ENCODE data around the gene FMR1. TPM values are rescaled to one million over a fixed set of nuclear protein-coding genes. Genes with fewer than 3 reads are reported as not detected.

The FMR1 gene
- total RNA-seq, 3 donors from 2014 or later = 42.1 to 56.9 (median 44.7) TPM

DNA sequence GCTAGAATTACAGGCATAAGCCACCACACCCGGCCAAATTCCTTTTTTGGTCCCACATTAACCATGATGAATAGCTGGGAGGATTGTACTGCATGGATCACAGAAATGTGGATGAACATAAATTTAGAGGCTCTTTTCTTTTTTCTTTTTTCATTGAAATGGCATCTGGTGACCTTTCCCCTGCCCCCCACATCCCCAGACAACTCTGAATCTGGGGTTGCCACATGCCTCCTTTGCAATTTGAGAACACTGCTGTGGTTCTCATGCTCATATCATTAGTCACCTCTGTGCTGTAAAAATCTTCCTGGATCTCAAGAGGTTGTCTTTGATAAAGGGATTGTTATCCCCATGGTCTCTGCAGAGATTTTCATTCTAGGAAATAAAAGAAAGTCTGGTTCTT, 46.6 kb downstream of the FMR1 start:
- TF ChIP-seq, protein P1, sequence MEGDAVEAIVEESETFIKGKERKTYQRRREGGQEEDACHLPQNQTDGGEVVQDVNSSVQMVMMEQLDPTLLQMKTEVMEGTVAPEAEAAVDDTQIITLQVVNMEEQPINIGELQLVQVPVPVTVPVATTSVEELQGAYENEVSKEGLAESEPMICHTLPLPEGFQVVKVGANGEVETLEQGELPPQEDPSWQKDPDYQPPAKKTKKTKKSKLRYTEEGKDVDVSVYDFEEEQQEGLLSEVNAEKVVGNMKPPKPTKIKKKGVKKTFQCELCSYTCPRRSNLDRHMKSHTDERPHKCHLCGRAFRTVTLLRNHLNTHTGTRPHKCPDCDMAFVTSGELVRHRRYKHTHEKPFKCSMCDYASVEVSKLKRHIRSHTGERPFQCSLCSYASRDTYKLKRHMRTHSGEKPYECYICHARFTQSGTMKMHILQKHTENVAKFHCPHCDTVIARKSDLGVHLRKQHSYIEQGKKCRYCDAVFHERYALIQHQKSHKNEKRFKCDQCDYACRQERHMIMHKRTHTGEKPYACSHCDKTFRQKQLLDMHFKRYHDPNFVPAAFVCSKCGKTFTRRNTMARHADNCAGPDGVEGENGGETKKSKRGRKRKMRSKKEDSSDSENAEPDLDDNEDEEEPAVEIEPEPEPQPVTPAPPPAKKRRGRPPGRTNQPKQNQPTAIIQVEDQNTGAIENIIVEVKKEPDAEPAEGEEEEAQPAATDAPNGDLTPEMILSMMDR (IDR thresholded peaks at IDR 0.05) = no peak
- DNase-seq (no peak), ATAC-seq (no peak)
- no peak overlapping the region for H3K4me3 ChIP-seq
- no peaks in the 10 kb centered on the region for H3K4me1 ChIP-seq (ENCODE audit: low read depth)
- H3K36me3 ChIP-seq (ENCODE audit: low read depth) = no peaks in the 10 kb centered on the region
- H3K9me3 ChIP-seq = no peaks in the 10 kb centered on the region
- intact Hi-C loops (cut with DNase I, micrococcal nuclease) = no loop called here

DNA sequence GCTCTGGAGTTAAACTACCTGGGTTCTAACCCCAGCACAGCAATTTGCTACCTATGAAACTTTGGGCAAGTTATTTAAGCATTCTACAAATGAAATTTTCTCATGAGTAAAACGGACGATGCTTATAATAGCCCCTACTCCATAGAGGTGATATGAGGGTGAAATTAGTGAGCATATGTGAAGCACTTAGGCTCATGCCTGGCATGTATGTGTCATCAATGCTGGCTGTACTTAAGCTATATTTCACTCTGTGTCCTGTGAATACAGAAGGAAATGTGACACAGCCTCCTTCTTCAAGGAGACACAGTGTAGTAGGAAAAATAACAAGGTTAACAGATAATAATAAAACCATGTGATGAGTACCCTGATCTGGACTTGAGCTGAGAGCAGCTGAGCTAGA, 49.0 kb downstream of the FMR1 start:
- ATAC-seq (no peak), DNase-seq (no peak)
- no peaks in the 10 kb centered on the region for H3K9me3 ChIP-seq
- no peak overlapping the region for H3K4me3 ChIP-seq
- TF ChIP-seq, protein P1 (IDR thresholded peaks at IDR 0.05) = no peak
- intact Hi-C loops (cut with DNase I, micrococcal nuclease) = no loop called here
- no peaks in the 10 kb centered on the region for H3K4me1 ChIP-seq (ENCODE audit: low read depth)
- H3K36me3 ChIP-seq (ENCODE audit: low read depth) = no peaks in the 10 kb centered on the region

DNA sequence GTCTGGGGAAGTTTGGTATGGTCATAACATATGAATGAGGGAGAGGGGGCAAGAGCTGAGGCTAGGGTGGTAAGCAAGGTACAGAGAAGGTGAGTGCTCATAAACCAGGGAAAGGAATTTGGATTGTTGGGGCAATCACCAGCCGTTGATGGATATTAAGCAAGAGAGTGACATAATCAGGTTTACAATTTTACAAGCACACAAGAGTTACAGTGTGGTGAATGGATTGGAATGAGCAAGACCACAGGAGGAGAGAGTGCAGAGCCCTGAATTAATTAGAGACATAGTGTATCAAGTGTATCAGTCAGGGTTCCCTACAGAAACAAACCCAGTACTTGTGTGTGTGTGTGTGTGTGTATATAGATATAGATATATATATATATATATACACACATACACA, 50.8 kb downstream of the FMR1 start:
- TF ChIP-seq, protein P1 (IDR thresholded peaks at IDR 0.05) = no peak
- no peaks in the 10 kb centered on the region for H3K9me3 ChIP-seq
- no peak for ATAC-seq
- no peak for DNase-seq
- intact Hi-C loops (cut with DNase I, micrococcal nuclease) = no loop called here
- no peak overlapping the region for H3K4me3 ChIP-seq
- H3K36me3 ChIP-seq (ENCODE audit: low read depth) = no peaks in the 10 kb centered on the region
- no peaks in the 10 kb centered on the region for H3K4me1 ChIP-seq (ENCODE audit: low read depth)

DNA sequence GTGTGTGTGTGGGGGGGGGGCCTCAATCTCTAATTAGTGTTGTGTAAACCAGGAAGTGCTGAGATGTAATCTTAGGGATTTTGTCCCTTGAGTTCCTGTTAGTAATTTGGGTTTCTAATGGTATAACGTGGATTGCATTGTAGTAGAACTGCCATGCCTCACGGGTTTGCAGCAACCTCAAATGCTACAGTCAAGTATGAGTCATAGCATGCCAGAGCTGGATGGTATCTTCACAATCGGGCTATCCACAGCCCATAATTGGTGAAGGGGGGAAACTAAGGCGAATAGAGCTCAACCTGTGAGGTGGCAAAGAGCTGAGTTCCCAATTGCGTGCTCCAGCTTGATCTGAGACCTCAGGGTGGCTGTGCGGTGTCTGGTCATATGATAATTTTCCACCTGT, 67.2 kb downstream of the FMR1 start:
- H3K4me1 ChIP-seq (ENCODE audit: low read depth) = no peaks in the 10 kb centered on the region
- no peak overlapping the region for H3K4me3 ChIP-seq
- no peak for DNase-seq
- intact Hi-C loops (cut with DNase I, micrococcal nuclease) = no loop called here
- no peak for ATAC-seq
- H3K36me3 ChIP-seq (ENCODE audit: low read depth) = no peaks in the 10 kb centered on the region
- H3K9me3 ChIP-seq = no peaks in the 10 kb centered on the region
- TF ChIP-seq, protein P1 (IDR thresholded peaks at IDR 0.05) = no peak

DNA sequence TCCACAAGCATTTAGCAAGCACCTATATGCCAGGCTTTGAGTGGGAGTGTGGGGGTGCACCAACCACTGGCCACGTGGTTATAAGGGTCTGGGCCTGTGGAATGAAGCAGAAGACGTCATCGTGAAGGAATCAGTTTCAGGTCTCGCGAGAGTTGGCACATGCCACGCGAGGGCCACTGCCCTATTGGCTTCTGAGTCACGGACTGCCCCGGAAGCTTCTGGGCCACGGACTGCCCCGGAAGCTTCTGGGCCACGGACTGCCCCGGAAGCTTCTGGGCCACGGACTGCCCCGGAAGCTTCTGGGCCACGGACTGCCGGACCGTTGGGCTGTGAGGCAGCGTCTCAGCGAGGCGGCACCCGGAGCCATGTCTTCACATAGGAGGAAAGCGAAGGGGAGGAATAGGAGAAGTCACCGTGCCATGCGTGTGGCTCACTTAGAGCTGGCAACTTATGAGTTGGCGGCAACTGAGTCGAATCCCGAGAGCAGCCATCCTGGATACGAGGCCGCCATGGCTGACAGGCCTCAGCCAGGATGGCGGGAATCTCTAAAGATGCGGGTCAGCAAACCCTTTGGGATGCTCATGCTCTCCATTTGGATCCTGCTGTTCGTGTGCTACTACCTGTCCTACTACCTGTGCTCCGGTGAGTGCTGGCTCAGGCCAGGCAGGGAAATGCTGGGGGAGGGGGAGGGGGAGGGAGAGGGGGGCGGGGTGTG, 69.5 kb downstream of the FMR1 start, which contains the start of gene FMR1NB:
Gene FMR1NB, plus strand, starts transcription at position 300 of the 715 bp plus-strand sequence. Its CDS starts 66 bp downstream, at position 366.
- TF ChIP-seq, protein P1 (IDR thresholded peaks at IDR 0.05) = no peak
- H3K36me3 ChIP-seq (ENCODE audit: low read depth) = no peaks in the 10 kb centered on the region
- no peak within 1 kb of the TSS for H3K4me3 ChIP-seq
- DNase-seq (no peak), ATAC-seq (no peak)
- H3K4me1 ChIP-seq (ENCODE audit: low read depth) = no peaks in the 10 kb centered on the region
- intact Hi-C loops (cut with DNase I, micrococcal nuclease) = no loop called here
- no peaks in the 10 kb centered on the region for H3K9me3 ChIP-seq

Other genes starting within 250 kb of the FMR1 start
- not detected for gene FMR1NB, start 69.4 kb downstream of the FMR1 start, total RNA-seq